ENCODE data around the gene SYN1. TPM values are rescaled to one million over a fixed set of nuclear protein-coding genes. Genes with fewer than 3 reads are reported as not detected.

The SYN1 gene
- total and polyA plus RNA-seq, 2 experiments from 2014 or later, result 0.34 TPM; not detected in 1

GRCh38 chrX:47628982-47629381, 9.3 kb upstream of the SYN1 start:
- Histone ChIP-seq H4K20me1 (ENCODE audit: insufficient read depth) (no peaks in the 10 kb centered on the region), H3K27me3 (replicated peaks; ENCODE audit: insufficient read depth) (no peaks in the 10 kb centered on the region), H3K4me1 (ENCODE audit: insufficient read depth) (no peaks in the 10 kb centered on the region), H3K4me2 (ENCODE audit: unreplicated experiment) (no peak overlapping the region), H2AFZ (no peak overlapping the region), H3K9me3 (ENCODE audit: low read depth) (no peaks in the 10 kb centered on the region), H3K9ac (no peak overlapping the region), H3K4me3 (no peak overlapping the region), H3K36me3 (ENCODE audit: low read depth) (no peaks in the 10 kb centered on the region), H3F3A (ENCODE audit: insufficient read depth) (0 out of 2 replicates have a peak, but pooled peaks cover 4% of the 10 kb centered on the region), H3K27ac (no peak overlapping the region), H3K9me2 (ENCODE audit: insufficient read depth) (no peaks in the 10 kb centered on the region), H3K79me2 (ENCODE audit: insufficient read depth) (no peaks in the 10 kb centered on the region)
- TF ChIP-seq EZH2 (IDR thresholded peaks at IDR 0.05; ENCODE audit: insufficient read depth, poor library complexity, severe bottlenecking), result no peak
- no peak for TF ChIP-seq EZH2phosphoT487 (IDR thresholded peaks at IDR 0.05; ENCODE audit: insufficient read depth, low read depth)
- 100% methylated on average over 1 of the region's 1 CpG for WGBS, 2 experiments (ENCODE audit: low coverage in 1 of 2, low lambda C conversion rate in 2 of 2, missing lambda C conversion rate in 2 of 2)
- in situ Hi-C loops (cut with MboI), result no loop called here
- no peak for DNase-seq

- Histone ChIP-seq H3K36me3 (ENCODE audit: low read depth) (no peaks in the 10 kb centered on the region), H3K9me3 (ENCODE audit: low read depth) (no peaks in the 10 kb centered on the region), H3K27me3 (replicated peaks; ENCODE audit: insufficient read depth) (no peaks in the 10 kb centered on the region), H3F3A (ENCODE audit: insufficient read depth) (no peaks in the 10 kb centered on the region), H3K9me2 (ENCODE audit: insufficient read depth) (no peaks in the 10 kb centered on the region), H2AFZ (no peak overlapping the region), H3K79me2 (ENCODE audit: insufficient read depth) (no peaks in the 10 kb centered on the region), H3K4me1 (ENCODE audit: insufficient read depth) (no peaks in the 10 kb centered on the region), H3K9ac (no peak overlapping the region), H3K4me2 (ENCODE audit: unreplicated experiment) (no peak overlapping the region), H3K27ac (no peak overlapping the region), H3K4me3 (no peak overlapping the region), H4K20me1 (ENCODE audit: insufficient read depth) (no peaks in the 10 kb centered on the region)
- in situ Hi-C loops (cut with MboI), result no loop called here
- WGBS, 2 experiments (ENCODE audit: low coverage in 1 of 2, low lambda C conversion rate in 2 of 2, missing lambda C conversion rate in 2 of 2), result 89 to 100% methylated on average over 1 to 2 of the region's 2 CpGs
- no peak for TF ChIP-seq EZH2 (IDR thresholded peaks at IDR 0.05; ENCODE audit: insufficient read depth, poor library complexity, severe bottlenecking)
- no peak for TF ChIP-seq EZH2phosphoT487 (IDR thresholded peaks at IDR 0.05; ENCODE audit: insufficient read depth, low read depth)
- no peak for DNase-seq
These were observed 5.7 kb upstream of the SYN1 start for GRCh38 chrX:47625365-47625764.

- no peak overlapping the region for H3K27ac ChIP-seq
- peak; percentile 76 for DNase-seq
- H3K36me3 ChIP-seq (ENCODE audit: low read depth), result no peaks in the 10 kb centered on the region
- no peak for TF ChIP-seq EZH2 (IDR thresholded peaks at IDR 0.05; ENCODE audit: insufficient read depth, poor library complexity, severe bottlenecking)
- no peak for TF ChIP-seq EZH2phosphoT487 (IDR thresholded peaks at IDR 0.05; ENCODE audit: insufficient read depth, low read depth)
- no peaks in the 10 kb centered on the region for H4K20me1 ChIP-seq (ENCODE audit: insufficient read depth)
- no peaks in the 10 kb centered on the region for H3F3A ChIP-seq (ENCODE audit: insufficient read depth)
- H3K9me3 ChIP-seq (ENCODE audit: low read depth), result no peaks in the 10 kb centered on the region
- H3K79me2 ChIP-seq (ENCODE audit: insufficient read depth), result no peaks in the 10 kb centered on the region
- H3K9me2 ChIP-seq (ENCODE audit: insufficient read depth), result no peaks in the 10 kb centered on the region
- H2AFZ ChIP-seq, result 0 out of 2 replicates have a peak overlapping the region, but pooled peaks have one; percentile 24
- in situ Hi-C loops (cut with MboI), result no loop called here
- no peaks in the 10 kb centered on the region for H3K4me1 ChIP-seq (ENCODE audit: insufficient read depth)
- H3K9ac ChIP-seq, result no peak overlapping the region
- peak overlapping the region; percentile 59 for H3K4me3 ChIP-seq
- H3K4me2 ChIP-seq (ENCODE audit: unreplicated experiment), result peak overlapping the region; percentile 65
- 3 to 10% methylated on average over 14 to 20 of the region's 35 CpGs for WGBS, 2 experiments (ENCODE audit: low coverage in 1 of 2, low lambda C conversion rate in 2 of 2, missing lambda C conversion rate in 2 of 2)
- no peaks in the 10 kb centered on the region for H3K27me3 ChIP-seq (replicated peaks; ENCODE audit: insufficient read depth)
These were observed 3.9 kb upstream of the SYN1 start for GRCh38 chrX:47623540-47624027.

GRCh38 chrX:47621851-47622250, 2.2 kb upstream of the SYN1 start:
- no peak overlapping the region for H3K4me3 ChIP-seq
- H3K27me3 ChIP-seq (replicated peaks; ENCODE audit: insufficient read depth), result no peaks in the 10 kb centered on the region
- H3K4me1 ChIP-seq (ENCODE audit: insufficient read depth), result no peaks in the 10 kb centered on the region
- H3K79me2 ChIP-seq (ENCODE audit: insufficient read depth), result no peaks in the 10 kb centered on the region
- H3K9me3 ChIP-seq (ENCODE audit: low read depth), result no peaks in the 10 kb centered on the region
- 74 to 83% methylated on average over 6 of the region's 6 CpGs for whole genome bisulfite sequencing, 2 experiments (ENCODE audit: low coverage in 1 of 2, low lambda C conversion rate in 2 of 2, missing lambda C conversion rate in 2 of 2)
- no peak overlapping the region for H3K4me2 ChIP-seq (ENCODE audit: unreplicated experiment)
- no peaks in the 10 kb centered on the region for H3K36me3 ChIP-seq (ENCODE audit: low read depth)
- no peaks in the 10 kb centered on the region for H3F3A ChIP-seq (ENCODE audit: insufficient read depth)
- H3K9ac ChIP-seq, result no peak overlapping the region
- H2AFZ ChIP-seq, result no peak overlapping the region
- in situ Hi-C loops (cut with MboI), result no loop called here
- H4K20me1 ChIP-seq (ENCODE audit: insufficient read depth), result no peaks in the 10 kb centered on the region
- no peak for TF ChIP-seq EZH2phosphoT487 (IDR thresholded peaks at IDR 0.05; ENCODE audit: insufficient read depth, low read depth)
- no peak for TF ChIP-seq EZH2 (IDR thresholded peaks at IDR 0.05; ENCODE audit: insufficient read depth, poor library complexity, severe bottlenecking)
- DNase-seq, result no peak
- H3K9me2 ChIP-seq (ENCODE audit: insufficient read depth), result no peaks in the 10 kb centered on the region
- no peak overlapping the region for H3K27ac ChIP-seq

- no peak for DNase-seq
- Histone ChIP-seq H3K27me3 (replicated peaks; ENCODE audit: insufficient read depth) (no peaks in the 10 kb centered on the region), H3K27ac (no peak overlapping the region), H3K9me3 (ENCODE audit: low read depth) (no peaks in the 10 kb centered on the region), H3K36me3 (ENCODE audit: low read depth) (no peaks in the 10 kb centered on the region), H3K4me3 (no peak overlapping the region), H3K4me2 (ENCODE audit: unreplicated experiment) (no peak overlapping the region), H3F3A (ENCODE audit: insufficient read depth) (no peaks in the 10 kb centered on the region), H4K20me1 (ENCODE audit: insufficient read depth) (no peaks in the 10 kb centered on the region), H3K4me1 (ENCODE audit: insufficient read depth) (no peaks in the 10 kb centered on the region), H3K9ac (no peak overlapping the region), H2AFZ (no peak overlapping the region), H3K9me2 (ENCODE audit: insufficient read depth) (no peaks in the 10 kb centered on the region), H3K79me2 (ENCODE audit: insufficient read depth) (no peaks in the 10 kb centered on the region)
- in situ Hi-C loops (cut with MboI), result no loop called here
- TF ChIP-seq EZH2 (IDR thresholded peaks at IDR 0.05; ENCODE audit: insufficient read depth, poor library complexity, severe bottlenecking), result no peak
- no peak for TF ChIP-seq EZH2phosphoT487 (IDR thresholded peaks at IDR 0.05; ENCODE audit: insufficient read depth, low read depth)
- 50 to 57% methylated on average over 4 to 9 of the region's 9 CpGs for WGBS, 2 experiments (ENCODE audit: low coverage in 1 of 2, low lambda C conversion rate in 2 of 2, missing lambda C conversion rate in 2 of 2)
These were observed 637 bp upstream of the SYN1 start for GRCh38 chrX:47620303-47620685.

Measured in GM23248 (cell line).